Activated CD4-positive, alpha-beta memory T cell treated with anti-CD3 and anti-CD28 coated beads, Interleukin-2, amount 10 ng/mL, durations not matched to agents 7 days and 5 days (primary cell): Measurements from ENCODE around the gene TMEM170B. TPM values are rescaled to one million over a fixed set of nuclear protein-coding genes. Genes with fewer than 3 reads are reported as not detected.

ENCODE experiments used
- CTCF ChIA-PET: fragments of 350-600 bp; sonication (Branson Sonifier 250); formaldehyde crosslinking; loops from one replicate; lab custom pipeline; 2021; ENCODE audit warnings: antibody characterized with exemption, inconsistent platforms; lab: Charles Lee
- POLR2A ChIA-PET: fragments of 350-600 bp; sonication (Branson Sonifier 250); formaldehyde crosslinking; loops from one replicate; lab custom pipeline; 2021; ENCODE audit warnings: antibody characterized with exemption; lab: Charles Lee
- DNase-seq: peaks from one replicate; pipeline ENCODE4 v3.0.0-alpha.2; 2020
- H3K27ac Mint-ChIP-seq: one replicate; pipeline ENCODE4 v1.8.0; 2021; ENCODE audit warnings: mild to moderate bottlenecking, mixed read lengths
- H3K27me3 Mint-ChIP-seq: one replicate; pipeline ENCODE4 v1.8.0; 2021; ENCODE audit warnings: mixed read lengths
- H3K36me3 Mint-ChIP-seq: one replicate; pipeline ENCODE4 v1.8.0; 2021; ENCODE audit warnings: low read depth, mixed read lengths
- H3K4me1 Mint-ChIP-seq: one replicate; pipeline ENCODE4 v1.8.0; 2021; ENCODE audit warnings: mixed read lengths
- H3K4me3 Mint-ChIP-seq: one replicate; pipeline ENCODE4 v1.8.0; 2021; ENCODE audit warnings: mild to moderate bottlenecking, mixed read lengths
- H3K9me3 Mint-ChIP-seq: one replicate; pipeline ENCODE4 v1.8.0; 2021; ENCODE audit warnings: mixed read lengths
- total RNA-seq, 2 experiments: library from RNA; stranded (reverse); gene quantifications; one replicate each; pipeline ENCODE4 v1.2.3, GENCODE V29; 2021

The TMEM170B gene
- total RNA-seq, 2 experiments from 2014 or later, result 0.48 to 0.50 TPM

DNA sequence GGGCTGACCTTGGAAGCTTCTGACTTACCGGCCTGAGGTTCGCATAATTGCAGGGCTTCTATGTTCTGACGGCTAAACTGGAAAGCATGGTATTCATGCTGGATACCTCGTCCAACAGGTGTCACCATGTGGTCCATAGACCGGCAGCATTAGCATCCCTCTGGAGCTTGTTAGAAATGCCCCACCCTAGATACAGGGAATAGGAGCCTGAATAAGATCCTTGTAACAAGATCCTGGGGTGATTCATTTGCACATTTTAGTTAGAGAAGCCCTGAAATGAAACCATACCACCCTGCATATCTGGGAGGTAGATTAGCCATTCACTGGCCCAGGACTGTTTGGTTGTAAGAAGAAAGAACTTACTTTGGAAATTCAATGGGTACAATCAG, 77.7 kb downstream of the TMEM170B start:
- no peak overlapping the region for H3K27ac Mint-ChIP-seq
- no peaks in the 10 kb centered on the region for H3K27me3 Mint-ChIP-seq
- DNase-seq, result no peak
- no peaks in the 10 kb centered on the region for H3K9me3 Mint-ChIP-seq
- ChIA-PET POLR2A (no interaction called here), CTCF (no interaction called here)
- H3K36me3 Mint-ChIP-seq, result no peaks in the 10 kb centered on the region
- no peaks in the 10 kb centered on the region for H3K4me1 Mint-ChIP-seq
- no peak overlapping the region for H3K4me3 Mint-ChIP-seq

DNA sequence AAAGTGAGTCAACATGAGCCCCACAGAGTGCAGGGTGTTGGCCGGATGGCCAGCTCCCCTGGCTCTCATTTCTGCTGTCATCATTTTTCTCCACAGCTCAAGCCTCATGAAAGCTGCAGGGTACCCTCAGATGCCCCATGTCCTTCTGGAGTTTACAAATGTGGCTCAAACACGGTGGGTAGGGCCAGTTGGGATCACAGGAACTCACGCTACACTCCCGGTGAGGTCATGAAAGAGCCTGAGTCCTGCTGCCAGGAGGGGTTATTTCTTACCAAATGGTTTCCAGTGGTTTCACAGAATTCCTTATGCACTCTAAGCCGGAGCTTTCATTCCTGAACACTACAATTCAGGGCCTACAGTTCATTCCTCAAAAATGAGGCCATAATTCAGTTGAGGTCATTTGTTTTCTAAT, 78.7 kb downstream of the TMEM170B start:
- H3K4me1 Mint-ChIP-seq, result no peaks in the 10 kb centered on the region
- no peak overlapping the region for H3K4me3 Mint-ChIP-seq
- no peaks in the 10 kb centered on the region for H3K9me3 Mint-ChIP-seq
- H3K27me3 Mint-ChIP-seq, result no peaks in the 10 kb centered on the region
- no peaks in the 10 kb centered on the region for H3K36me3 Mint-ChIP-seq
- no peak overlapping the region for H3K27ac Mint-ChIP-seq
- CTCF ChIA-PET, result no interaction called here
- no peak for DNase-seq
- POLR2A ChIA-PET, result interaction anchor here (0.7 kb wide), 1 partner anchor 1461 kb away, joined by 3 read pairs; no protein-coding TSS in a partner anchor

DNA sequence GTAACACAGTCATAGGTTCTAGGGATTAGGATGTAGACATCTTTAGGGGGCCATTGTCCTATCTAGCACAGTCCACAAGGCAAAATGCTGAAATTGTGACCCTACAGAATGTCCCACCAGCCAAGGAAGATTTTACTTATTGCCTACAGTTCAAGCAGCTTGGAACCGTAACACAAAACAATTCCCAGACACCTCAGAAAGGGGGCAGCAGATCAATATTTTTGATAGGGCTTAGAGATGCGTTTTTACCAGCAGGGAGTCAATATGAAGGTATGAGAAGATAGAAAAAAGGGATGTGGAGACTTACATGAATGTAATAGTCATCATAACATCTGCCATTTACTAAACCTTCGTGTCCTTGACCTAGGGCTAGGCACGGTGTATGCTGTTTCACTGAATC, 81.0 kb downstream of the TMEM170B start:
- Mint-ChIP-seq H3K27me3 (no peaks in the 10 kb centered on the region), H3K36me3 (no peaks in the 10 kb centered on the region), H3K27ac (no peak overlapping the region), H3K4me1 (no peaks in the 10 kb centered on the region), H3K9me3 (no peaks in the 10 kb centered on the region), H3K4me3 (no peak overlapping the region)
- CTCF ChIA-PET, result no interaction called here
- POLR2A ChIA-PET, result no interaction called here
- DNase-seq, result no peak

DNA sequence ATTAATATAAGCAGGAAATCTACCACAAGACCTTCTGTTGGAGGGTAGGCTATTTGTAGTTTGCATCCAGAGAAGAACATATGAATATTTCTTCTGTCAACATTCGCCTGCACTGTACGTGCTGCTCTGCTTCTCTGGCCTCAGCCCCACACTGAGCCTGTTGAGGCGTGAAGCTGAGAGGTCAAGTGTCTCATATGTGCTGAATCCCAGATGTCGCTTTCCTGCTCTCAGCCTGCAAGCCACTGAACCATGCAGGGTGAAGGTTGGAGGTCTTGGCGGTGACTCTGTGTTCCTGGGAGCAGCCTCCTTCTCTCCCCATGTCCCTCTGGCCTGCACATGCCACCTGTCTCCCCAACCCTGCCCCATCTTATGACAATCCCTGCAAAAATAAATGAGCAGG, 83.6 kb downstream of the TMEM170B start:
- H3K27me3 Mint-ChIP-seq, result no peaks in the 10 kb centered on the region
- no peak overlapping the region for H3K4me3 Mint-ChIP-seq
- CTCF ChIA-PET, result no interaction called here
- DNase-seq, result no peak
- POLR2A ChIA-PET, result no interaction called here
- H3K36me3 Mint-ChIP-seq, result no peaks in the 10 kb centered on the region
- no peak overlapping the region for H3K27ac Mint-ChIP-seq
- no peaks in the 10 kb centered on the region for H3K9me3 Mint-ChIP-seq
- H3K4me1 Mint-ChIP-seq, result no peaks in the 10 kb centered on the region

DNA sequence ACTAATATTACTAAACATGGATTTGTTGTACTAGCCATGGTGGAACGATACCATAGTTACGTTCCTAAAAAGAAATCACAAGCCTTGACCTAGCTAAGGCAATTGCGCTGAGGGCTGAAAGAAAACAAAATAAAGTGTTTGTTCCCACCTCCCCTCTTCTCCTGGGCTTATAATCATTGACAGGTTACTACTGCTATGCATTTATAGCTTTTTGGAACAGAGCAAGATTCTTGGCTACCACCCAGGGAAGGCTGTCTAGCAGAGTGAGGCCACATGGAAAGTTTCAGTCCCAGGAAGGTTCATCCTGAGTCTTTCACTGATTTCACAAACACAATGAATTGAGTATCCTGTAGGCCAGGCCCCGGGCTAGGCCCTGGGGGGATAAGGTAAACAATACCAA, 84.6 kb downstream of the TMEM170B start:
- no peaks in the 10 kb centered on the region for H3K4me1 Mint-ChIP-seq
- POLR2A ChIA-PET, result no interaction called here

DNA sequence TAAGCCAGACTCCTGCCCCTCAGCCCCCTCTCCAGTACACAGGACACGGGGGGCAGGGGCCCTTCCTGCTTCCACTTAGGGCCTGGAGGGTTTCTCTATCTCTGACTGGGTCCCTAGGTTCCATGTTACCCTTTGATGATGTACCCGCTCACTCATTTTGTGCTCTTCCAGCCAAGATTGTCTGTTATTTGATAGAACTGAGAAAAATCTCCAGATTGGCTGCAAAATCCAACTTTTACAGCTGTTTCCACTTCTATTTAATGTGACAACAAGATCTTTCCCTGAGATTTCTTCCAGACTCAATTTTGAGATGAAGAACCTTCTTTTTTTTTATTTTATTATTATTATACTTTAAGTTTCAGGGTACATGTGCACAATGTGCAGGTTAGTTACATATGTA, 85.7 kb downstream of the TMEM170B start:
- no peak overlapping the region for H3K27ac Mint-ChIP-seq
- H3K27me3 Mint-ChIP-seq, result no peaks in the 10 kb centered on the region
- no peaks in the 10 kb centered on the region for H3K4me1 Mint-ChIP-seq
- no peak overlapping the region for H3K4me3 Mint-ChIP-seq
- CTCF ChIA-PET, result no interaction called here
- POLR2A ChIA-PET, result no interaction called here
- DNase-seq, result no peak
- H3K9me3 Mint-ChIP-seq, result peaks cover 3% of the 10 kb centered on the region
- no peaks in the 10 kb centered on the region for H3K36me3 Mint-ChIP-seq

More for the DNA sequence above, 84.6 kb downstream of the TMEM170B start:
- CTCF ChIA-PET, result no interaction called here
- Mint-ChIP-seq H3K4me3 (no peak overlapping the region), H3K27ac (no peak overlapping the region), H3K9me3 (no peaks in the 10 kb centered on the region), H3K36me3 (no peaks in the 10 kb centered on the region), H3K27me3 (no peaks in the 10 kb centered on the region)
- no peak for DNase-seq

DNA sequence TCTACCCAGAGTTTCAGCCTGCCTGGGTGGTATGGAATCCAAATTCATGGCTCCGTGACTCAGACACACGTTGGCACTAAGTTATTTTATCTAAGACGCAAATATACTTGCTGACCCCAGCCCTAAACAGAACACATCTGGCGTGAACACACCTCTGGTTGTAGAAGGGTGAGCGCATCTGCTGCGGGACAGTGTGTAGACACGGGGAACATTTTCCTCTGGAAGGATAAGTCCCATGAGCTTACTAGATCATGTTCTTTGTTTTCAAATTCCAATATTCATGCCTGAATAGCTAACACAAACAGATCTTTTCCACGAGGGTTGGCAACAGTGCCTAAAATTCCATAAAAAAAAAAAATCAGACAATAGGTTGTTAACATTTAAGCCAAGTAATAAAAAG, 87.8 kb downstream of the TMEM170B start:
- H3K27ac Mint-ChIP-seq, result no peak overlapping the region
- no peaks in the 10 kb centered on the region for H3K4me1 Mint-ChIP-seq
- POLR2A ChIA-PET, result no interaction called here
- H3K4me3 Mint-ChIP-seq, result no peak overlapping the region
- CTCF ChIA-PET, result no interaction called here
- H3K36me3 Mint-ChIP-seq, result no peaks in the 10 kb centered on the region
- no peak for DNase-seq
- no peaks in the 10 kb centered on the region for H3K27me3 Mint-ChIP-seq
- H3K9me3 Mint-ChIP-seq, result peaks cover 3% of the 10 kb centered on the region

DNA sequence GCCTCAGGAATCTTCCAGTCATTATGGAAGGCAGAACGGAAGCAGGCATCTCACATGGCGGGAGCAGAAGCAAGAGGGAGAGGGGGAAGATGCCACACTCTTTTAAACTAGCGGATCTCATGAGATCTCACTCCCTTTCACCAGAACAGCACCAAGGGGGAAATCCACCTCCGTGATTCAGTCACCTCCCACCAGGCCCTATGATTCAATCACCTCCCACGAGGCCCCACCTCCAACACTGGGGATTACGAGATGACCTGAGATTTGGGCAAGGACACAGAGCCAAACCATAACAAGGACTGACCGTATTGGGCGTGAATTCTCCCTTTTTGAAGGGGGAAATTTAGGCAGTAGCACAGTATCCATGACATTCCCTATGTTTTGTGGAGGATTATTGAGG, 88.8 kb downstream of the TMEM170B start:
- no peak for DNase-seq
- ChIA-PET POLR2A (no interaction called here), CTCF (no interaction called here)
- H3K4me3 Mint-ChIP-seq, result no peak overlapping the region
- H3K9me3 Mint-ChIP-seq, result peaks cover 3% of the 10 kb centered on the region
- H3K27ac Mint-ChIP-seq, result no peak overlapping the region
- H3K27me3 Mint-ChIP-seq, result no peaks in the 10 kb centered on the region
- H3K36me3 Mint-ChIP-seq, result no peaks in the 10 kb centered on the region
- H3K4me1 Mint-ChIP-seq, result no peaks in the 10 kb centered on the region

DNA sequence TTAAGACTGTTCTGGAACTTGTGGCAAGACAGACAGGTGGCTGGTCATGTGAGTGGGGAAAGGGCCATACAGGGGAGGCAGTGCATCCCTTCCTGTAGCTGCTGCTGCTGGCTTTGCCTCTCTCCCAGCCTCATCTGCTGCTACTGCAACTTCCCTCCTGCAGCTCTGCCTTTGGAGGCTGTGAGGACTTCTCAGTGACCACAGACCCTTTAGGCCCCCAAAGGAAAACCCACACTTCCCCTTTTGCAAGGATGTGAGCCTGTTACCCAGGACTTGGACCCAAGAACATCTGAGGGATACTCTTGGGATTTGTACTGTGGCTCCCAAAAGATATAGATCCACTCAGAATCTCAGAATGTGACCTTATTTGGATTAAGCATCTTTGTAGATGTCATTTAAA, 91.0 kb downstream of the TMEM170B start:
- DNase-seq, result no peak
- Mint-ChIP-seq H3K27ac (no peak overlapping the region), H3K27me3 (no peaks in the 10 kb centered on the region), H3K36me3 (no peaks in the 10 kb centered on the region), H3K4me3 (no peak overlapping the region), H3K9me3 (peaks cover 3% of the 10 kb centered on the region), H3K4me1 (no peaks in the 10 kb centered on the region)
- ChIA-PET CTCF (no interaction called here), POLR2A (no interaction called here)

DNA sequence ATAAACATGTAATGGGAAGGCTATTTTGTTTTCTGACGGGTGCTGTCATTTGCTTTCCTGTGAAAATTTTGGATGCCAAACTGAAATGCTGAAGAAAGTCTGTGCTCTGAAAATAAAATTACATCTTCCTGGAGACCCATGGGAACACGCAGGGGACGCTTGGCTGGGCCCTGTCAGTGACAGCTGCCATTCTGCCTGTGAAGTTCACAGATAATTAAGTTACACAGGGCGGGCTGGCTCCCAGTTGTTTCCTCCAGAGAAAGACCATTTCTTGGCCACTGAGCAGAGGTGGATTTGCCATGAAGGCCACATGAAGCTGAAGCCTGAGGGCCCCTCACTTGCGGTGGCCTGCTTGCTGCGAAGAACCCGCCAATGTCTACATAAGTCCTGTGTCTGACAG, 93.5 kb downstream of the TMEM170B start:
- DNase-seq, result no peak
- ChIA-PET CTCF (no interaction called here), POLR2A (no interaction called here)
- Mint-ChIP-seq H3K4me1 (no peaks in the 10 kb centered on the region), H3K27ac (no peak overlapping the region), H3K9me3 (peaks cover 3% of the 10 kb centered on the region), H3K27me3 (no peaks in the 10 kb centered on the region), H3K4me3 (no peak overlapping the region), H3K36me3 (no peaks in the 10 kb centered on the region)

DNA sequence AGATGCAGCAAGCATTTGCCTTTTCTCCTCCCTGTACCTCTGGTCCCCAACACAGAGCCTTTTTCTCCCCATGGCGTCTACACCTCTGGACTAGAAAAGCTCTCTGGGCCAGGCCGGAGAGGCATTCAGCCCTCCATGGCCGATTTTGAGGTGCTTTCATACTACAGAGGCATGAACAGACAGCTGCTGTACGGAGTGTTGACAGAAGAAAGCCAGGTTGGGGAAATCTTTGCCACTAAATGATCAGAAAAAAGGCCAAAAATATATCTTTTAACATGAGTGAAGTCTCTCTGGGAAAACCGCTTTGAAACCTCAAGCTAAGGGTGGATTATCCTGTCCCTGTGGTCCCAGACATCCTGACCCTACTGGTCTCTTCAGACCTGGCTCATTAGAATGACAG, 94.0 kb downstream of the TMEM170B start:
- DNase-seq, result no peak
- Mint-ChIP-seq H3K27me3 (no peaks in the 10 kb centered on the region), H3K36me3 (no peaks in the 10 kb centered on the region), H3K27ac (no peak overlapping the region), H3K9me3 (peaks cover 3% of the 10 kb centered on the region), H3K4me3 (no peak overlapping the region), H3K4me1 (no peaks in the 10 kb centered on the region)
- ChIA-PET CTCF (interaction anchor here (0.9 kb wide), 1 partner anchor 24 kb away, joined by 3 read pairs; no protein-coding TSS in a partner anchor), POLR2A (no interaction called here)

DNA sequence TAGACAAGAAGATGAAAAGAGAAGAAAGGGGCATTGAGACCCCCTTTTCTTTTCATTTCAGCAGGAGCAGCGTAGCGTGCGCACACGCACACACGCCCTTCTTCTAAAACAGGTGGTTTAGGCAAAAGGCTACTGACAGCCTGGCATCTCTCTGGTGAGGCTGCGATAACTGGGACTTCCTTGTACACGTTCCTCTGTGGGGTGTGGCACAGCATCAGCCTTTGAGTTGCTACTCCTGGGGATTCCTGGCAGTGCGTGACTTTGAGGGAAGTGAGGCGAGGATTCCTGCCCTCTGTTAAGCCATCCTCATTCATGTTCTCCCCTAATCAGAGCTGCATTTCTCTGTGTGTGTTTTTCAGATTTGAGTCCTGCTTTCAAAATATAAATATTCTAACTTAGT, 94.7 kb downstream of the TMEM170B start:
- no peak for DNase-seq
- H3K4me3 Mint-ChIP-seq, result no peak overlapping the region
- peaks cover 3% of the 10 kb centered on the region for H3K9me3 Mint-ChIP-seq
- H3K27ac Mint-ChIP-seq, result no peak overlapping the region
- ChIA-PET CTCF (interaction anchor here (0.9 kb wide), 1 partner anchor 24 kb away, joined by 3 read pairs; no protein-coding TSS in a partner anchor), POLR2A (no interaction called here)
- H3K4me1 Mint-ChIP-seq, result no peaks in the 10 kb centered on the region
- H3K27me3 Mint-ChIP-seq, result no peaks in the 10 kb centered on the region
- no peaks in the 10 kb centered on the region for H3K36me3 Mint-ChIP-seq

DNA sequence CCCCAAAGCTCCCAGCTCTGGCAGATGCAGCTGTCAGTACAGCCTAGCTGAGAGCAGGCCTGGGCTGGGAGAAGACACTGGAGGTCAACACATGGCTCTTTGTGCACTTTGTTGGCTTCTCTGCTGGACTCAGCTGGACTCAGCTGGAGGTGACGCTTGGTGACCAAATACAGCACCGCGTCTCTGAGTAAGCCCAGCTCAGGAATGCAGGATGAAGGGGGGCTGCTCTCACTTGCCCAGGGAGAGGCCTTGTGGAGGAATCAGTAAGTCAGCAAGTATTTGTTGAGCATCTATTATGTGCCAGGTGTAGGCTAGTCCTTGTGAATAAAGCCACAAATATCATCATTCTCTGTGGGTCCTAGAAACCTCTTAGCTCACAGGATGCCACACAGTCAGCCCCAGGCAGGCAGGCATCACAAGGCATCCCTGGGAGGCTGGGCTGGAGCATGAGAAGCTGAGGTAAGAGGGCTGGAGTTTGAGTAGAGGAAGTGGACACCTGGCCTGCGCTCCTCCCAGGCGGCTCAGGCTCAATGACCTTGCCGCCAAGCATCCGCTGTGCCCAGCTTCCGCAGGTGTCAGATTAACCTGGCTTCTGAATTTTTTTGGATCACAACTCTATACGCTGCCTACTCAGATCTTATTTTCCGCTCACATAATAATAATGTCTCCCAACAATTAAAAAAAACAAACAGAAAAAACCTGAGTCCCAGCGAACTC, 95.4 kb downstream of the TMEM170B start:
- H3K36me3 Mint-ChIP-seq, result no peaks in the 10 kb centered on the region
- H3K4me1 Mint-ChIP-seq, result no peaks in the 10 kb centered on the region
- H3K27ac Mint-ChIP-seq, result no peak overlapping the region
- no peak overlapping the region for H3K4me3 Mint-ChIP-seq
- no peaks in the 10 kb centered on the region for H3K27me3 Mint-ChIP-seq
- peaks cover 1% of the 10 kb centered on the region for H3K9me3 Mint-ChIP-seq
- POLR2A ChIA-PET, result interaction anchor here (0.6 kb wide), 1 partner anchor 152 kb away, joined by 4 read pairs; no protein-coding TSS in a partner anchor
- CTCF ChIA-PET, result no interaction called here
- DNase-seq, result no peak
